Measurements from ENCODE around the gene BHLHE41.

BHLHE41 gene

GRCh38 chr12:26124446-26125399, at the start of gene BHLHE41:
Gene BHLHE41, minus strand, starts transcription at chr12:26125037. Its CDS starts 258 bp downstream, at chr12:26124779.
- Histone ChIP-seq H3K27ac (peak within 1 kb of the TSS; percentile 33 to 91 (median 84)), H3K4me3 (peak within 1 kb of the TSS; percentile 38 to 66 (median 50))

GRCh38 chr12:26172946-26173552, 48.2 kb upstream of the BHLHE41 start:
- Histone ChIP-seq H3K4me3 (no peak overlapping the region), H3K27ac (no peak overlapping the region)

GRCh38 chr12:26172539-26172938, 47.7 kb upstream of the BHLHE41 start:
- H3K27ac ChIP-seq: no peak overlapping the region

GRCh38 chr12:26172013-26172412, 47.2 kb upstream of the BHLHE41 start:
- Histone ChIP-seq H3K4me3 (no peak overlapping the region), H3K27ac (no peak overlapping the region)

More at GRCh38 chr12:26172539-26172938, 47.7 kb upstream of the BHLHE41 start:
- no peak overlapping the region for H3K4me3 ChIP-seq

- H3K27ac ChIP-seq: no peak overlapping the region
- no peak overlapping the region for H3K4me3 ChIP-seq
Measured at GRCh38 chr12:26164118-26164517, 39.3 kb upstream of the BHLHE41 start.

- H3K27ac ChIP-seq: no peak overlapping the region
- no peak overlapping the region for H3K4me3 ChIP-seq
Measured at GRCh38 chr12:26162905-26163304, 38.1 kb upstream of the BHLHE41 start.

GRCh38 chr12:26162174-26162573, 37.3 kb upstream of the BHLHE41 start:
- Histone ChIP-seq H3K27ac (no peak overlapping the region), H3K4me3 (no peak overlapping the region)

GRCh38 chr12:26158078-26158764, 33.4 kb upstream of the BHLHE41 start:
- H3K27ac ChIP-seq: peak overlapping the region in 1 of 21 experiments; percentile 14
- no peak overlapping the region for H3K4me3 ChIP-seq

GRCh38 chr12:26157001-26157400, 32.2 kb upstream of the BHLHE41 start:
- Histone ChIP-seq H3K4me3 (no peak overlapping the region), H3K27ac (peak overlapping the region in 1 of 21 experiments; percentile 10)

- Histone ChIP-seq H3K27ac (peak overlapping the region in 1 of 21 experiments; percentile 10), H3K4me3 (no peak overlapping the region)
Measured at GRCh38 chr12:26156201-26156871, 31.5 kb upstream of the BHLHE41 start.

- no peak overlapping the region for H3K27ac ChIP-seq
- no peak overlapping the region for H3K4me3 ChIP-seq
Measured at GRCh38 chr12:26153421-26154154, 28.8 kb upstream of the BHLHE41 start.

GRCh38 chr12:26152507-26153102, 27.8 kb upstream of the BHLHE41 start:
- H3K4me3 ChIP-seq: no peak overlapping the region
- no peak overlapping the region for H3K27ac ChIP-seq

GRCh38 chr12:26150736-26151450, 26.1 kb upstream of the BHLHE41 start:
- Histone ChIP-seq H3K4me3 (no peak overlapping the region), H3K27ac (peak overlapping the region in 2 of 21 experiments; percentile 20 to 46)

- H3K27ac ChIP-seq: no peak overlapping the region
Measured at GRCh38 chr12:26149968-26150500, 25.2 kb upstream of the BHLHE41 start.

GRCh38 chr12:26148291-26148690, 23.5 kb upstream of the BHLHE41 start:
- H3K27ac ChIP-seq: no peak overlapping the region
- H3K4me3 ChIP-seq: no peak overlapping the region

More at GRCh38 chr12:26149968-26150500, 25.2 kb upstream of the BHLHE41 start:
- no peak overlapping the region for H3K4me3 ChIP-seq

- Histone ChIP-seq H3K4me3 (no peak overlapping the region), H3K27ac (no peak overlapping the region)
Measured at GRCh38 chr12:26143291-26143690, 18.5 kb upstream of the BHLHE41 start.

- no peak overlapping the region for H3K4me3 ChIP-seq
- H3K27ac ChIP-seq: no peak overlapping the region
Measured at GRCh38 chr12:26138860-26139259, 14.0 kb upstream of the BHLHE41 start.

- no peak overlapping the region for H3K4me3 ChIP-seq
- no peak overlapping the region for H3K27ac ChIP-seq
Measured at GRCh38 chr12:26136688-26137087, 11.9 kb upstream of the BHLHE41 start.
